HUES64 (cell line): ENCODE data around the gene PPP3CB.

Experiments used
- H3K27ac ChIP-seq: 2 replicates; pipeline ENCODE4 v1.7.0; 2013; ENCODE audit warnings: low read depth, low read length, inconsistent platforms
- H3K27me3 ChIP-seq: 2 replicates; pipeline ENCODE4 v1.6.1; 2013; ENCODE audit warnings: mild to moderate bottlenecking, low read length; ENCODE audit not compliant: insufficient read depth
- H3K36me3 ChIP-seq: 2 replicates; pipeline ENCODE4 v1.6.1; 2013; ENCODE audit warnings: mild to moderate bottlenecking, low read length; ENCODE audit not compliant: insufficient read depth
- H3K4me1 ChIP-seq: 2 replicates; pipeline ENCODE4 v1.6.1; 2013; ENCODE audit warnings: mild to moderate bottlenecking, low read length, moderate library complexity; ENCODE audit not compliant: insufficient read depth
- H3K4me3 ChIP-seq: 2 replicates; pipeline ENCODE4 v1.5.1; 2013; ENCODE audit warnings: mild to moderate bottlenecking, low read length, moderate library complexity
- H3K9ac ChIP-seq: 2 replicates; pipeline ENCODE4 v1.6.1; 2013; ENCODE audit warnings: mild to moderate bottlenecking, low read depth, low read length
- H3K9me3 ChIP-seq: 2 replicates; pipeline ENCODE4 v1.6.1; 2013; ENCODE audit warnings: low read depth, low read length; ENCODE audit not compliant: insufficient read depth
- WGBS: fragments of 150-250, 120-280 bp; methylation state at CpG from one replicate; pipeline ENCODE4 v1.1.7; 2013; ENCODE audit warnings: missing lambda C conversion rate; 5-methylcytosine and 5-hydroxymethylcytosine counted together

The PPP3CB gene

DNA sequence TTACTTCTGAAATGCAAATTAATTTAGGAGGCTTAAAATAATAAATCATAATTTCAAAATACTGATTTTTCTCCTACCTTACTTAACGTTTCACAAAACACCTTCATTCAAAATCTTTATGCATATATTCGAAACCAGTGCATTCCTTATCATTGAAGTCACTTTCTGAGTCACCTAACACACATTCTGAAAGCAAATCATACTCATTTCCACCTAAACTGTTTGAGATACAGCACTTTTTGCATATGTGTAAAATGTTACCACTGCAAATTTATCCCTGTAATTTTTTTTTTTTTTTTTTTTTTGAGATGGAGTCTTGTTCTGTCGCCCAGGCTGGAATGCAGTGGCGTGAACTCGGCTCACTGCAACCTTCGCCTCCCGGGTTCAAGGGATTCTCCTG, 15.7 kb downstream of the PPP3CB start:
- Histone ChIP-seq H3K36me3 (peaks cover 53% of the 10 kb centered on the region), H3K4me3 (no peak overlapping the region), H3K4me1 (no peaks in the 10 kb centered on the region), H3K27me3 (no peaks in the 10 kb centered on the region), H3K9me3 (no peaks in the 10 kb centered on the region), H3K9ac (no peak overlapping the region), H3K27ac (no peak overlapping the region)
- 93% methylated on average over 7 of the region's 7 CpGs for WGBS

DNA sequence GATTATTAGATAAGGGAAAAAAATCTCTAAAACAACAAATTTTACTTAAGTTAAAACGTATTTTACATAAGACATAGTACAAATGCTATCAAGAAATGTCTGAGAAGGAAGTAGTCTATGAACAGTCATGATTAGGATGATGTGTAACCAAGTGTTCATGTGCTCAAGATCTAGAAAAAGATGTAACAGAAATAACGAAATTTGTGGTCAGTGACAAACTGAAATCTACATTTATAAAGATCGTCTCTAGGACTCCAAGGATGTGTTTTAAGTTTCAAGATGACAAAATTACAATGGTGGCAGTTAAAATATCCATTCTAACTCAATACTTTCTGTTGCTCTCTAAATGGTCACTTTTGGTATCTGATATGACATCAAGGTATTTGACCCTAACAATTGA, 17.2 kb downstream of the PPP3CB start:
- WGBS: 86% methylated on average over 3 of the region's 3 CpGs

GRCh38 chr10:73471226-73471625, 24.6 kb downstream of the PPP3CB start:
- no peak overlapping the region for H3K27ac ChIP-seq

More for the DNA sequence above, 17.2 kb downstream of the PPP3CB start:
- no peak overlapping the region for H3K4me3 ChIP-seq
- no peaks in the 10 kb centered on the region for H3K27me3 ChIP-seq
- no peaks in the 10 kb centered on the region for H3K9me3 ChIP-seq
- H3K27ac ChIP-seq: no peak overlapping the region
- H3K4me1 ChIP-seq: no peaks in the 10 kb centered on the region
- H3K36me3 ChIP-seq: peaks cover 66% of the 10 kb centered on the region
- H3K9ac ChIP-seq: no peak overlapping the region

DNA sequence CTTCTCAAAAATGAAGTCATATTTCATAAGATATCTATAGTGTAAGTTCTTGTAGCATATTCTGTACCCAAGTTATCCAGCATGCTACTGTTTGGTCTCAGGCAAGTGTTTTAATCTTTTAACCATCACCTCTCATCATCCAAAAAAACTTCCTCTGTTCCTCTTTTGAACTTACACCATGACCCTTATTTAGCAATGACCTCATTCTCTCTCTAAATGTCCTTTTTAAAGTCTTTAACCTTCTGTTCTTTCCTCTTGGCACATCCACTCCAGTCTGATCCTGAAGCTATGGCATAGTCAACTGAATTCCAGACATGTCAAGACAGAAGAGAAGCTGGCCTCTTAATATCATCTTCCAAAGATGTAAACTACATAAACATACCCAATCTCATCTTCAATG, 26.2 kb downstream of the PPP3CB start:
- no peak overlapping the region for H3K9ac ChIP-seq
- H3K4me1 ChIP-seq: no peaks in the 10 kb centered on the region
- no peaks in the 10 kb centered on the region for H3K9me3 ChIP-seq
- H3K4me3 ChIP-seq: no peak overlapping the region
- peaks cover 95% of the 10 kb centered on the region for H3K36me3 ChIP-seq
- no peaks in the 10 kb centered on the region for H3K27me3 ChIP-seq
- H3K27ac ChIP-seq: no peak overlapping the region

More at GRCh38 chr10:73471226-73471625, 24.6 kb downstream of the PPP3CB start:
- Histone ChIP-seq H3K9ac (no peak overlapping the region), H3K4me1 (no peaks in the 10 kb centered on the region), H3K27me3 (no peaks in the 10 kb centered on the region), H3K36me3 (peaks cover 95% of the 10 kb centered on the region), H3K9me3 (no peaks in the 10 kb centered on the region), H3K4me3 (no peak overlapping the region)
- WGBS: no CpG with 5 or more reads among the region's 3 CpGs

GRCh38 chr10:73467206-73467605, 28.6 kb downstream of the PPP3CB start:
- WGBS: 85% methylated on average over 2 of the region's 2 CpGs
- no peaks in the 10 kb centered on the region for H3K4me1 ChIP-seq
- peaks cover 81% of the 10 kb centered on the region for H3K36me3 ChIP-seq
- H3K4me3 ChIP-seq: no peak overlapping the region
- H3K9me3 ChIP-seq: no peaks in the 10 kb centered on the region
- H3K27ac ChIP-seq: no peak overlapping the region
- no peaks in the 10 kb centered on the region for H3K27me3 ChIP-seq
- H3K9ac ChIP-seq: no peak overlapping the region

DNA sequence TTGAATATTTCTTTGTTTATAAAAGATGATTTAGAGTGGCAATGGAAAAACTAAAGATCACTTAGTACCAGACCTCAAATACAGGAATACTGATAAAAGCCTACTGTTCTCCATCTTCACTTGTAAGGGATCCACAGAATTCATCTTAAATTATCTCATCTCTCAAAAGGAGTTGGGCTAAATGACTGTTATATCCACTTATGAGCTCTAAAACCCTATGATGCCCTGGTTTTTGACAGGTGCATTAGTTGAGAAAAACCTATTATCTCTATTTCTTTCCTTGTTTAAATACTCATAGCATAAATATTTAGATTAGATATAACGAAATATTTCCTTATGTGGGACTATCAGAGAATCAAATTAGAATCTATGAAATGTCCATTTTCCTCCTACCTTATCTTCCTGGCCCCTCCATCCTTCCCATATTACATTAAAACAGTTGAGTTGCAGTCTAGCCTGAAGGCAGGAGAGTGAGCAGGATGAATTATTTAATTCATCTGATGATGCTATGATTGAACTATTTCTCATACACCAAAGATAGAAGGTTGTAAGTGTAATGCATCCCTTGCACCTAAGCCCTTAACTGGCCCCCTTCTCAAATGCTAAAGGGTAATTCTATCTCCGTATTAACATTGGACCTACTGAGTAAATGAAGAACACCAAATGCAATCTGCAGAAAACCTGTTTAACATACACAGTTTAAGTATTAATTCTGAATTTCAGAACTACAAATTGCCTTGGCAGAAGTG, 29.7 kb downstream of the PPP3CB start:
- Histone ChIP-seq H3K4me1 (no peaks in the 10 kb centered on the region), H3K27ac (no peak overlapping the region), H3K4me3 (no peak overlapping the region), H3K9me3 (no peaks in the 10 kb centered on the region), H3K9ac (no peak overlapping the region), H3K36me3 (peaks cover 70% of the 10 kb centered on the region), H3K27me3 (no peaks in the 10 kb centered on the region)
- 100% methylated on average over 1 of the region's 2 CpGs for WGBS

- H3K4me1 ChIP-seq: no peaks in the 10 kb centered on the region
- H3K27ac ChIP-seq: no peak overlapping the region
- H3K27me3 ChIP-seq: no peaks in the 10 kb centered on the region
- H3K9ac ChIP-seq: no peak overlapping the region
- 90% methylated on average over 4 of the region's 4 CpGs for WGBS
- no peaks in the 10 kb centered on the region for H3K9me3 ChIP-seq
- no peak overlapping the region for H3K4me3 ChIP-seq
- peaks cover 22% of the 10 kb centered on the region for H3K36me3 ChIP-seq
Measured at GRCh38 chr10:73460897-73461296, 34.9 kb downstream of the PPP3CB start.

DNA sequence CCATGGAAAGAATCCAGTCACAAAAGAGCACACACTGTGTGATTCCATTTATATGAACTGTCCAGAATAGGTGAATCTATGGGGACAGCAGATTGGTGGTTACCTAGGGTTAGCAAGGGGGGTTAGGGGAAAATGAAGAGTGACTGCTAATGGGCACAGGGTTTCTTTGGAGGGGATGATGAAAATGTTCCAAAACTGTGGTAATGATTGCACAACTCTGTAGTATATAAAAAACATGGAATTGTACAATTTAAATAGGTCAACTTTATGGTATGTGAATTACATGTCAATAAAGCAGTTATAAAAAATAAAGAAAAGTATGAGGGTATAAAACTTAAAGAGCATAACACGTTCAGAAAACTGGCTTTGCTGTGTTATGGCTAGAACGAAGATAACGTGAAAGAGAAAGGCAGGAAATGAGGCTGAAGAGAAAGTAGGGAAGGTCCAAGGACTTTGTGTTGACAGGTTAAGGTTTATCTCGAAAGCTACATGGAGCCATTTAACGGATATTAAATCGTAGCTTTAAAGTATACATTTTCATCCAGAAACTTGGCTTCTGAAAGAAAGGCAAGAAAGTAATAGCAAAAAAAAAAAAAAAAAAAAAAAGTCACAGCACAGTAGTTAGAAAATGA, 36.0 kb downstream of the PPP3CB start:
- H3K27me3 ChIP-seq: no peaks in the 10 kb centered on the region
- no peaks in the 10 kb centered on the region for H3K4me1 ChIP-seq
- no peaks in the 10 kb centered on the region for H3K9me3 ChIP-seq
- H3K9ac ChIP-seq: no peak overlapping the region
- 92% methylated on average over 6 of the region's 6 CpGs for WGBS
- H3K4me3 ChIP-seq: no peak overlapping the region
- peaks cover 14% of the 10 kb centered on the region for H3K36me3 ChIP-seq
- H3K27ac ChIP-seq: no peak overlapping the region

- Histone ChIP-seq H3K9ac (no peak overlapping the region), H3K9me3 (no peaks in the 10 kb centered on the region), H3K4me1 (no peaks in the 10 kb centered on the region), H3K36me3 (peaks cover 29% of the 10 kb centered on the region), H3K4me3 (no peak overlapping the region), H3K27me3 (no peaks in the 10 kb centered on the region), H3K27ac (no peak overlapping the region)
- WGBS: 86% methylated on average over 2 of the region's 2 CpGs
Measured at GRCh38 chr10:73456187-73456890, 39.5 kb downstream of the PPP3CB start.

GRCh38 chr10:73449113-73449512, 46.7 kb downstream of the PPP3CB start:
- WGBS: 82% methylated on average over 1 of the region's 1 CpG
- Histone ChIP-seq H3K4me1 (no peaks in the 10 kb centered on the region), H3K27ac (no peak overlapping the region), H3K9ac (no peak overlapping the region), H3K27me3 (no peaks in the 10 kb centered on the region), H3K36me3 (peaks cover 33% of the 10 kb centered on the region), H3K4me3 (no peak overlapping the region), H3K9me3 (no peaks in the 10 kb centered on the region)

- WGBS: 93% methylated on average over 1 of the region's 1 CpG
- Histone ChIP-seq H3K4me1 (no peaks in the 10 kb centered on the region), H3K36me3 (peaks cover 26% of the 10 kb centered on the region), H3K27me3 (no peaks in the 10 kb centered on the region), H3K4me3 (no peak overlapping the region), H3K9me3 (no peaks in the 10 kb centered on the region), H3K27ac (no peak overlapping the region), H3K9ac (no peak overlapping the region)
Measured at GRCh38 chr10:73448384-73448783, 47.4 kb downstream of the PPP3CB start.
